Measurements from ENCODE around the gene SAP30BP. TPM values are rescaled to one million over a fixed set of nuclear protein-coding genes. Genes with fewer than 3 reads are reported as not detected.

The SAP30BP gene
- total and polyA plus RNA-seq, 10 of the 15 experiments (the other 5 are each of a cell fraction or from before 2014, with no cell fraction given): 57.9 to 166 (median 94.5) TPM

DNA sequence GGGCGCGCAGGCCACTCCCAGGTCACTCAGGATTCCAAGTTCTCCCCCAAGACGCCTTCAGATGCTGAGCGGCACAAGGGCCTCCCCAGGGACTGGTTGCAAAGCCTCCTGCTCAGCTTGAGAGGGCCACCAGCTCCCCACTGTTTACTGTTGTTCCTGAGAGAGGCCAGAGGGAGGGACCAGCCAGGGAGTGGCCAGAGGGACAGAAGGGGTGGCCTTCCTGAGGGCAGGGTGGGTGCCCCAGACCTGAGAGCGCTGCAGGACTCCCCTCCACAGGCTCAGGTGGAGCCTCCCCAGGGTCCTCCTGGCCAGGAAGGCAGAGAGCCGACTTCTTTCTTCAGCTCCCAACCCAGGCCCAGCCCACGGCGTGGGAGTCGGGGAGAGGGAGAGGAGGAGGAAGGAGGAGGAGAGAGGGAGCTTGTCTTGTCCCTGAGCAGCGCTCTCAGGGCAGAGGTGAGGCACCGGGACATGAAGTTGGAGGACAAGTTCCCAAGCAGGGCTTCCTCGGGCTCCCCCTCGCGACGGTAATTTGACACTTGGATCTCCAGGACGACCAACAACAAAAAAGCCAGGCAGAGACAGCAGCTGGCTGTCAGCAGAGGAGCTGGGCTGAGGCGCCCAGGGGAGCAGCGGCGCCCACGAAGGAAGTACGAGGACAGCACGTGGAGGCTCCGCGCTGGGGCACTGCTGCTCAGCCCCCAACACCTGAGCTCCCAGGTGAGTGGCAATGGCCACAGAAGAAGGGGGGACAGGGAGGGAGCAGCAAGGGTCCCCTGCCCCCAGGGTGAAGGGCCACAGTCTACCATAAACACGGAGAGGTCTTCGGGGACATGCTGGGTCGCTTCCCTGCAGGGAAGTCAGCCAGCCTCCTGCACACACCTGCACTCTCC is 33.4 kb upstream of the SAP30BP start:
- POLR2A ChIA-PET: interaction anchor here (0.6 to 1.9 kb wide), 7 partner anchors 12 to 373 kb away, joined by 3 to 8 read pairs (median 3); a partner anchor contains a TSS
- Histone ChIP-seq H2AFZ (ENCODE audit: control insufficient read depth, low read depth, low read length) (no peak overlapping the region), H3K4me2 (ENCODE audit: control insufficient read depth, insufficient read depth) (no peak overlapping the region), H4K20me1 (ENCODE audit: control insufficient read depth, insufficient read depth) (no peaks in the 10 kb centered on the region; the same call in 1 of the 2 replicates), H3K4me3 (no peak overlapping the region), H3K4me1 (ENCODE audit: control insufficient read depth, insufficient read depth, low read length) (peaks cover 8% of the 10 kb centered on the region), H3K27me3 (replicated peaks in 1 of 2; ENCODE audit: control insufficient read depth in 2 of 2, insufficient read depth in 2 of 2, low read length in 1 of 2) (no peaks in the 10 kb centered on the region), H3K27ac (ENCODE audit: control insufficient read depth, insufficient read depth) (no peak overlapping the region), H3K79me2 (ENCODE audit: control insufficient read depth, insufficient read depth, low read length) (no peaks in the 10 kb centered on the region), H3K9me3 (replicated peaks; ENCODE audit: control insufficient read depth, insufficient read depth, low read length) (no peaks in the 10 kb centered on the region), H3K9ac (ENCODE audit: control insufficient read depth, insufficient read depth, low read length) (no peak overlapping the region), H3K36me3 (ENCODE audit: control insufficient read depth in 2 of 2, insufficient read depth in 2 of 2, low read length in 1 of 2) (peaks cover 0 to 2% of the 10 kb centered on the region in 2 experiments; a peak in 2 of 4 replicates)
- FAIRE-seq: peak; percentile 81
- no TSS peak for BruUV-seq (replicated peaks)
- WGBS (ENCODE audit: insufficient coverage, insufficient replicate concordance, low lambda C conversion rate, missing lambda C conversion rate): 20% methylated on average over 27 of the region's 27 CpGs
- no peak for DNase-seq (ENCODE audit: low read depth, low spot score)
- CTCF ChIA-PET: interaction anchor here (0.6 to 13.0 kb wide), 46 partner anchors 8 to 372 kb away, joined by 3 to 349 read pairs (median 5); partner anchors contain the start of genes GALK1, RECQL5, SAP30BP and SLC25A19
- TF ChIP-seq RFX5 (IDR thresholded peaks at IDR 0.05; ENCODE audit: low read depth, low read length) (no peak), IKZF1 (conservative IDR thresholded peaks at IDR 0.05) (0 out of 2 replicates have a peak, but pooled peaks have one; percentile 3), BHLHE40 (IDR thresholded peaks at IDR 0.05; ENCODE audit: borderline replicate concordance in 1 of 2, low read depth in 2 of 2, low read length in 1 of 2) (0 out of 4 replicates have a peak, but pooled peaks of 1 of the 2 experiments have one; percentile 34), RAD21 (IDR thresholded peaks at IDR 0.05; ENCODE audit: insufficient read depth, low read depth, low read length) (no peak), SIN3A (IDR thresholded peaks at IDR 0.05; ENCODE audit: low read depth, low read length) (peak; percentile 73; the same call in 1 of the 2 replicates), BMI1 (IDR thresholded peaks at IDR 0.05; ENCODE audit: borderline replicate concordance) (0 out of 2 replicates have a peak, but pooled peaks have one; percentile 22), SIX5 (IDR thresholded peaks at IDR 0.05; ENCODE audit: low read depth, low read length, severe bottlenecking) (peak; percentile 46)
- TF ChIP-seq, protein P1, sequence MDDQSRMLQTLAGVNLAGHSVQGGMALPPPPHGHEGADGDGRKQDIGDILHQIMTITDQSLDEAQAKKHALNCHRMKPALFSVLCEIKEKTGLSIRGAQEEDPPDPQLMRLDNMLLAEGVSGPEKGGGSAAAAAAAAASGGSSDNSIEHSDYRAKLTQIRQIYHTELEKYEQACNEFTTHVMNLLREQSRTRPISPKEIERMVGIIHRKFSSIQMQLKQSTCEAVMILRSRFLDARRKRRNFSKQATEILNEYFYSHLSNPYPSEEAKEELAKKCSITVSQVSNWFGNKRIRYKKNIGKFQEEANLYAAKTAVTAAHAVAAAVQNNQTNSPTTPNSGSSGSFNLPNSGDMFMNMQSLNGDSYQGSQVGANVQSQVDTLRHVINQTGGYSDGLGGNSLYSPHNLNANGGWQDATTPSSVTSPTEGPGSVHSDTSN (IDR thresholded peaks at IDR 0.05; ENCODE audit: insufficient replicate concordance, low read depth, low read length): peak; percentile 16
- TF ChIP-seq, protein P2, sequence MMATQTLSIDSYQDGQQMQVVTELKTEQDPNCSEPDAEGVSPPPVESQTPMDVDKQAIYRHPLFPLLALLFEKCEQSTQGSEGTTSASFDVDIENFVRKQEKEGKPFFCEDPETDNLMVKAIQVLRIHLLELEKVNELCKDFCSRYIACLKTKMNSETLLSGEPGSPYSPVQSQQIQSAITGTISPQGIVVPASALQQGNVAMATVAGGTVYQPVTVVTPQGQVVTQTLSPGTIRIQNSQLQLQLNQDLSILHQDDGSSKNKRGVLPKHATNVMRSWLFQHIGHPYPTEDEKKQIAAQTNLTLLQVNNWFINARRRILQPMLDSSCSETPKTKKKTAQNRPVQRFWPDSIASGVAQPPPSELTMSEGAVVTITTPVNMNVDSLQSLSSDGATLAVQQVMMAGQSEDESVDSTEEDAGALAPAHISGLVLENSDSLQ (IDR thresholded peaks at IDR 0.05): peak; percentile 48; the same call in 1 of the 2 replicates
- TF ChIP-seq, protein P3, sequence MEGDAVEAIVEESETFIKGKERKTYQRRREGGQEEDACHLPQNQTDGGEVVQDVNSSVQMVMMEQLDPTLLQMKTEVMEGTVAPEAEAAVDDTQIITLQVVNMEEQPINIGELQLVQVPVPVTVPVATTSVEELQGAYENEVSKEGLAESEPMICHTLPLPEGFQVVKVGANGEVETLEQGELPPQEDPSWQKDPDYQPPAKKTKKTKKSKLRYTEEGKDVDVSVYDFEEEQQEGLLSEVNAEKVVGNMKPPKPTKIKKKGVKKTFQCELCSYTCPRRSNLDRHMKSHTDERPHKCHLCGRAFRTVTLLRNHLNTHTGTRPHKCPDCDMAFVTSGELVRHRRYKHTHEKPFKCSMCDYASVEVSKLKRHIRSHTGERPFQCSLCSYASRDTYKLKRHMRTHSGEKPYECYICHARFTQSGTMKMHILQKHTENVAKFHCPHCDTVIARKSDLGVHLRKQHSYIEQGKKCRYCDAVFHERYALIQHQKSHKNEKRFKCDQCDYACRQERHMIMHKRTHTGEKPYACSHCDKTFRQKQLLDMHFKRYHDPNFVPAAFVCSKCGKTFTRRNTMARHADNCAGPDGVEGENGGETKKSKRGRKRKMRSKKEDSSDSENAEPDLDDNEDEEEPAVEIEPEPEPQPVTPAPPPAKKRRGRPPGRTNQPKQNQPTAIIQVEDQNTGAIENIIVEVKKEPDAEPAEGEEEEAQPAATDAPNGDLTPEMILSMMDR (IDR thresholded peaks at IDR 0.05 in 2 of 3, conservative IDR thresholded peaks at IDR 0.05 in 1 of 3; ENCODE audit: control insufficient read depth in 2 of 3, extremely low read depth in 1 of 3, insufficient read depth in 1 of 3, low read depth in 3 of 3, low read length in 3 of 3): peak; percentile 42 to 64 (median 62); a peak in 5 of 6 replicates
- peak; percentile 80 for ATAC-seq
- RAD21 ChIA-PET (ENCODE audit: unreplicated experiment): interaction anchor here (0.6 to 6.3 kb wide), 20 partner anchors 11 to 207 kb away, joined by 3 to 148 read pairs (median 4); partner anchors contain the start of genes LLGL2, RECQL5 and TSEN54
- in situ Hi-C loops (cut with MboI) (loop anchor here (10.0 kb wide), 1 partner anchor 111 kb away; no protein-coding TSS in a partner anchor), intact Hi-C loops (cut with micrococcal nuclease; ENCODE audit: unreplicated experiment) (loop anchor here (1.0 kb wide), 1 partner anchor 117 kb away; no protein-coding TSS in a partner anchor)
- SMC1A ChIA-PET (ENCODE audit: uncharacterized antibody, unreplicated experiment): interaction anchor here (0.8 to 4.3 kb wide), 17 partner anchors 9 to 119 kb away, joined by 3 to 44 read pairs (median 7); partner anchors contain the start of genes RECQL5 and SAP30BP
